ENCODE data around the gene WDR4. TPM values are rescaled to one million over a fixed set of nuclear protein-coding genes. Genes with fewer than 3 reads are reported as not detected.
"Not testable (repeated sequence)": the region's sequence is repeated elsewhere in the genome, so short reads cannot be mapped to it uniquely, and the experiment has no call there.

The WDR4 gene
- total RNA-seq, 1 donor from 2014 or later, result 21.7 TPM

DNA sequence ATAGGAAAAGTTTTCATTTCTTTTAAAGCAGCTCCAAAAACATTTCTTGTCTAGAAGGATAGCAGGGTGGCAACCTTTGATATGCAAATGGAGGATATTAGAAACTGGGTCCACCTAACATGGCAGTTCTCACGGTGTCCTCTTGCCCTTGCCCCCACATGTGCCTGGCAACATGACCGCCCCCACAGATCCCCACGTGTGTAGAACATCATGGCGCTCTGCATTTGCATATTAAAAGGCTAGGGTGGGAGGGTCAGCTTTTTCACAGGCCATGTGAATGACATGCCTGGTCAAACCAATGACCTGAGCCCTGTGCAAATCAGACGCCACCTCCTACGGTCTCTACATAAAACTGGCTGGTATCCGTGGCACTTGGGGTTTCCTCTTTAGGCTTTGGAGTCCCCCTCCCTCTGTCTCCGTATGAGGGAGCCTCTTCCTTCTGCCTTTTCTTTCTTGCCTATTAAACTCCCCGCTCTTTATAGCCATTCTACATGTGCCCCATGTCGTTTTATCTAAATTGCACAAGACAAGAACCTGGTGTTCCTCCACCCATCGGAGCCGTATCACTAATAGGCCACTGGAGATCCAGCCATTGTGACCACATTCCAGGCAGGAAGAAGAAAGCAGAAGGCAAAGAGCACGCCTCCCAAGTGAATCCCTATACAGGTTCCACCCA, 71.3 kb downstream of the WDR4 start:
- peaks cover 29% of the 10 kb centered on the region for H3K27me3 Mint-ChIP-seq (ENCODE audit: low read depth)
- H3K4me1 Mint-ChIP-seq, result peaks cover 3% of the 10 kb centered on the region
- DNase-seq (ENCODE audit: low spot score in 2 of 2, unreplicated experiment in 2 of 2), result no peak
- H3K4me3 Mint-ChIP-seq, result no peak overlapping the region
- TF ChIP-seq, protein P1, sequence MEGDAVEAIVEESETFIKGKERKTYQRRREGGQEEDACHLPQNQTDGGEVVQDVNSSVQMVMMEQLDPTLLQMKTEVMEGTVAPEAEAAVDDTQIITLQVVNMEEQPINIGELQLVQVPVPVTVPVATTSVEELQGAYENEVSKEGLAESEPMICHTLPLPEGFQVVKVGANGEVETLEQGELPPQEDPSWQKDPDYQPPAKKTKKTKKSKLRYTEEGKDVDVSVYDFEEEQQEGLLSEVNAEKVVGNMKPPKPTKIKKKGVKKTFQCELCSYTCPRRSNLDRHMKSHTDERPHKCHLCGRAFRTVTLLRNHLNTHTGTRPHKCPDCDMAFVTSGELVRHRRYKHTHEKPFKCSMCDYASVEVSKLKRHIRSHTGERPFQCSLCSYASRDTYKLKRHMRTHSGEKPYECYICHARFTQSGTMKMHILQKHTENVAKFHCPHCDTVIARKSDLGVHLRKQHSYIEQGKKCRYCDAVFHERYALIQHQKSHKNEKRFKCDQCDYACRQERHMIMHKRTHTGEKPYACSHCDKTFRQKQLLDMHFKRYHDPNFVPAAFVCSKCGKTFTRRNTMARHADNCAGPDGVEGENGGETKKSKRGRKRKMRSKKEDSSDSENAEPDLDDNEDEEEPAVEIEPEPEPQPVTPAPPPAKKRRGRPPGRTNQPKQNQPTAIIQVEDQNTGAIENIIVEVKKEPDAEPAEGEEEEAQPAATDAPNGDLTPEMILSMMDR (IDR thresholded peaks at IDR 0.05; ENCODE audit: unreplicated experiment), result no peak
- no peaks in the 10 kb centered on the region for H3K9me3 Mint-ChIP-seq
- no peaks in the 10 kb centered on the region for H3K36me3 Mint-ChIP-seq
- H3K27ac Mint-ChIP-seq, result no peak overlapping the region

DNA sequence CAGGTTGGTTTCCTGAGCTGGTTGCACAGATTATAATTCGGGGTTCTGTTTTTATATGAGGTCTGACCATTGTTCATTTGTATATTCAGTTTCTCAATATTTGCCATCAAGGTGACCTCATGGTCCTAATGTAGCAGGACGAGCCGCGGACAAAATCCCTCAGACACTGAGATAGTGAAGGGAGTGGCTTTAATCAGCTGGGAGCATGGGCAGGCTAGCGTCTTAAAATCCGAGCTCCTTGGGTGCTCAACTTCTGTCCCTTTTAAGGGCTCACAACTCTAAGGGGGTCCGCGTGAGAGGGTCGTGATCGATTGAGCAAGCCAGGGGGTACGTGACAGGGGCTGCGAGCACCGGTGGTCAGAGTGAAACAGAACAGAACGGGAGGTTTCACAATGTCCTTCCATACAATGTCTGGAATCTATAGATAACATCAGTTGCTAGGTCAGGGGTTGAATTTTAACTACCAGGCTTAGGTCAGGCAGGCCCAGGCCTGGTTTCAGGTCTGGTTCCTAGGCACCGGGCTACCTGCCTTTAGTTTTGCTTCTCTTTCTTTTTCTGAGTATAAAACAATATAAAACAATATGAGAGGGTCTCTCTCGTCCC, 71.9 kb downstream of the WDR4 start:
- H3K36me3 Mint-ChIP-seq; H3K9me3 Mint-ChIP-seq; H3K27ac Mint-ChIP-seq; H3K4me3 Mint-ChIP-seq; DNase-seq (ENCODE audit: low spot score in 2 of 2, unreplicated experiment in 2 of 2); H3K4me1 Mint-ChIP-seq: not testable (repeated sequence)
- peaks cover 29% of the 10 kb centered on the region for H3K27me3 Mint-ChIP-seq (ENCODE audit: low read depth)

DNA sequence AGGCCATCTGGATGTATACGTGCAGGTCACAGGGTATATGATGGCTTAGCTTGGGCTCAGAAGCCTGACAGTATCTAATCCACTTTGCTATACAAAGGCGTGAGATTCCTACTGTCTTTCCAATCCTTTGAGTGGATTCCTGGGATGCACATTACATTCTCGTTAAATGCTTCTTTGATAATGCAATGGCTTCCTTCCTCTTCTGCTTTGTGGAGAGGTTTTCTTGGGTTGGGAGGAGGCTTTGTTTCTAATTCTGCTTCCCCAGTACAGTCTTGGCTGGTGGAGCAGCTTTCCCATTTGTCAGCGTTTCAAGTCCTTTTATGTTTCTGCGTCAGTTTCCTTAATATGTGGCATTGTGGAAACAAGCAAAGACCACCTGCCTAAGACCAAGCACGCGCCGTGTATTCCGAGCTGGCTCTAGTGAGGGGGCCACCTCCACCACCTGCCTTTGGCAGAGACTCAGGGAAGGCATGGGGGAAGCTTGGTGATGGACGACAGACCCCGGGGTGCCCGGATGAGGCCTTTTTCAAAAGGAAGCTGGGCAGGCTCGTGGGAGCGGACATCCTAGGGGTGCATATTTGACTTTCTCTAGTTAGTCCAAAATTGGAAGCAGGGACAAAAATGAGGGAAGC, 72.7 kb downstream of the WDR4 start:
- TF ChIP-seq, protein P1 (IDR thresholded peaks at IDR 0.05; ENCODE audit: unreplicated experiment), result no peak
- peaks cover 29% of the 10 kb centered on the region for H3K27me3 Mint-ChIP-seq (ENCODE audit: low read depth)
- H3K4me3 Mint-ChIP-seq, result no peak overlapping the region
- H3K9me3 Mint-ChIP-seq, result no peaks in the 10 kb centered on the region
- no peaks in the 10 kb centered on the region for H3K36me3 Mint-ChIP-seq
- no peaks in the 10 kb centered on the region for H3K4me1 Mint-ChIP-seq
- H3K27ac Mint-ChIP-seq, result no peak overlapping the region
- peak in 1 of 2 experiments; percentile 33 for DNase-seq (ENCODE audit: low spot score in 2 of 2, unreplicated experiment in 2 of 2)

DNA sequence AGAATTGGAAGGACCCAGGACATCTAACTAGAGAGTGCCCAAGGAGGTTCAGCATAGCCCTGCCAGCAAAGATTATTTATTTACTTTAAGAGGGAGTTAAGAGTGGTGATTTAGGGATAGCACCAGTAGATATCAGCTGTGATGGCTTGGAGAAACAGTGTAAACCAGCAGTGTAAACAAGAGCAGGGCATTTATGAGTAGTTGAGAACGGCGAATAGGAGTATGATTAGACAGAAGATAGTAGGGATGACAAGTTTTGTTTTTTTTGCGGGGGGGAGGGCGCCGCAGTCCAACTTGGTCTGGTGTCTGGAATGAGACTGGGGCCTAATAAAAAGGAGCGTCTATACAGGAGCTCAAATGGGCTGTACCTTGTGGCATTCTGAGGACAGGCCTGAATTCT, 77.7 kb downstream of the WDR4 start:
- not testable (repeated sequence) for DNase-seq (ENCODE audit: low spot score in 2 of 2, unreplicated experiment in 2 of 2); H3K36me3 Mint-ChIP-seq
- H3K27me3 Mint-ChIP-seq (ENCODE audit: low read depth), result peaks cover 21% of the 10 kb centered on the region

DNA sequence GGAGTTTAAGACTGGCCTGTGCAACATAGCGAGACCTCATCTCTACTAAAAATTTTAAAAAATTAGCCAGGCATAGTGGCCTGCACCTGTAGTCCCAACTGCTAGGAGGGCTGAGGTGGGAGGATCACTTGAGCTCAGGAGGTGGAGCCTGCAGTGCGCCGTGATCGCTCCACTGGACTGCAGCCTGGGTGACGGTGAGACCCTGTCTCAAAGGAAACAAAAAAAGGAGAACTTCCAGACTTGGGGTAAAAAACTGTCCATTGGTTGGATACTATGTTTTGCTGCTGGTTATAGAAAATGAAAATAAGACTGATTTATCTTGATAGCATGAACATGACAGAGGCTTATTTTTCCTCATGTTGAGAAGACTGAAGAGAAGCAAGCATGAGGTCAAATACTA, 79.4 kb downstream of the WDR4 start:
- TF ChIP-seq, protein P1 (IDR thresholded peaks at IDR 0.05; ENCODE audit: unreplicated experiment), result no peak
- H3K4me3 Mint-ChIP-seq, result no peak overlapping the region
- H3K4me1 Mint-ChIP-seq, result peaks cover 4% of the 10 kb centered on the region
- no peak for DNase-seq (ENCODE audit: low spot score in 2 of 2, unreplicated experiment in 2 of 2)
- H3K36me3 Mint-ChIP-seq, result no peaks in the 10 kb centered on the region
- no peak overlapping the region for H3K27ac Mint-ChIP-seq
- no peaks in the 10 kb centered on the region for H3K9me3 Mint-ChIP-seq
- H3K27me3 Mint-ChIP-seq (ENCODE audit: low read depth), result peaks cover 6% of the 10 kb centered on the region

More for the DNA sequence above, 77.7 kb downstream of the WDR4 start:
- not testable (repeated sequence) for H3K9me3 Mint-ChIP-seq, H3K27ac Mint-ChIP-seq, H3K4me1 Mint-ChIP-seq, H3K4me3 Mint-ChIP-seq

DNA sequence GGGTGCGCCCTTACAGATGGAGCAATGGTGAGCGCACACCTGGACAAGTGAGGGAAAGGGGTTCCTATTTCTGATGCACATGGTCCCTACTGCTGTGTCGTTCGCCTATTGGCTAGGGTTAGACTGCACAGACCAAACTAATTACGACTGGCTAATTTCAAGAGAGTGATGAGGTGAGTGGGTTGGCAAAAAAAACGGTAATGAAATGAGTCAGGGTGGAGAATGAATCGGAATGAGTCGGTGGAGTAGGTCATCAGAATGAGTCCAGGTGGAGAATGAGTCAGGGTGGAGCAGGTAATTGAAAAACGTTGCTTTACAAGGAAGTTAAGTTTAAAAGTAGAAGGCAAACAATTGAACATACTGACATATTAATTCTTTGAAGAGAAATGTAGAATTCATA, 79.8 kb downstream of the WDR4 start:
- no peak for DNase-seq (ENCODE audit: low spot score in 2 of 2, unreplicated experiment in 2 of 2)
- H3K27ac Mint-ChIP-seq, result no peak overlapping the region
- H3K4me3 Mint-ChIP-seq, result no peak overlapping the region

More for the DNA sequence above, 79.8 kb downstream of the WDR4 start:
- H3K36me3 Mint-ChIP-seq, result no peaks in the 10 kb centered on the region
- peaks cover 4% of the 10 kb centered on the region for H3K4me1 Mint-ChIP-seq
- H3K9me3 Mint-ChIP-seq, result no peaks in the 10 kb centered on the region
- TF ChIP-seq, protein P1 (IDR thresholded peaks at IDR 0.05; ENCODE audit: unreplicated experiment), result no peak
- H3K27me3 Mint-ChIP-seq (ENCODE audit: low read depth), result peaks cover 2% of the 10 kb centered on the region

Other genes with a start within 250 kb of the WDR4 start
- gene PDE9A, start 225.9 kb downstream of the WDR4 start, total RNA-seq, result 26.1 to 27.4 TPM (median 26.5 TPM) in 3 replicates
- gene NDUFV3, start 13.8 kb upstream of the WDR4 start, total RNA-seq, result 34.1 to 36.7 TPM (median 34.4 TPM) in 3 replicates
- 2.9 to 4.5 TPM (median 4.5 TPM) in 3 replicates for gene ERVH48-1, start 46.1 kb upstream of the WDR4 start, total RNA-seq
- gene PKNOX1, start 95.0 kb upstream of the WDR4 start, total RNA-seq, result 31.9 to 33.9 TPM (median 32.8 TPM) in 3 replicates
- 30.2 to 32.1 TPM (median 31.4 TPM) in 3 replicates for gene CBS, start 196.3 kb upstream of the WDR4 start, total RNA-seq
- 44.4 to 62.1 TPM (median 53.1 TPM) in 3 replicates for gene U2AF1, start 228.0 kb upstream of the WDR4 start, total RNA-seq